Loucy (cell line): ENCODE measurements around the gene CPPED1.

Experiments
- H2AFZ ChIP-seq: fragments of 200-600 bp; sonication (generic); 2 replicates; pipeline ENCODE4 v1.6.0; 2016; ENCODE audit warnings: antibody characterized with exemption, mild to moderate bottlenecking, low read length, moderate library complexity
- H3F3A ChIP-seq: fragments of 200-600 bp; 2 replicates; pipeline ENCODE4 v1.6.0; 2016; ENCODE audit warnings: antibody characterized with exemption, low read depth, mild to moderate bottlenecking
- H3K27me3 ChIP-seq: fragments of 200-600 bp; sonication (generic); 2 replicates; pipeline ENCODE4 v1.6.1; 2014; ENCODE audit warnings: low read length, mild to moderate bottlenecking; ENCODE audit not compliant: insufficient read depth, poor library complexity, severe bottlenecking
- H3K36me3 ChIP-seq: fragments of 200-600 bp; sonication (generic); 2 replicates; pipeline ENCODE4 v1.6.1; 2016; ENCODE audit warnings: low read length; ENCODE audit not compliant: insufficient read depth
- H3K4me1 ChIP-seq: fragments of 200-600 bp; sonication (generic); 2 replicates; pipeline ENCODE4 v1.5.1; 2014; ENCODE audit warnings: low read length, mild to moderate bottlenecking; ENCODE audit not compliant: insufficient read depth, poor library complexity, severe bottlenecking
- H3K4me2 ChIP-seq: fragments of 200-600 bp; sonication (generic); 2 replicates; pipeline ENCODE4 v1.6.0; 2014; ENCODE audit warnings: antibody characterized with exemption, low read length, low read depth, mild to moderate bottlenecking; ENCODE audit not compliant: poor library complexity, severe bottlenecking
- H3K4me3 ChIP-seq: fragments of 200-600 bp; sonication (generic); 2 replicates; pipeline ENCODE4 v1.5.1; 2014; ENCODE audit warnings: low read length, mild to moderate bottlenecking, mixed read lengths; ENCODE audit not compliant: poor library complexity, severe bottlenecking
- H3K79me2 ChIP-seq: fragments of 200-600 bp; sonication (generic); 2 replicates; pipeline ENCODE4 v1.6.1; 2014; ENCODE audit warnings: low read length; ENCODE audit not compliant: insufficient read depth
- H3K9ac ChIP-seq: fragments of 200-600 bp; sonication (generic); 2 replicates; pipeline ENCODE4 v1.6.0; 2014; ENCODE audit warnings: mild to moderate bottlenecking, low read depth, low read length, moderate library complexity; ENCODE audit not compliant: poor library complexity, severe bottlenecking
- H3K9me2 ChIP-seq: fragments of 200-600 bp; sonication (generic); replicated peaks from 2 replicates; pipeline ENCODE4 v1.6.1; 2016; ENCODE audit warnings: low read depth, low read length, mixed read lengths
- H3K9me3 ChIP-seq: fragments of 200-600 bp; sonication (generic); 2 replicates; pipeline ENCODE4 v1.6.1; 2014; ENCODE audit warnings: mild to moderate bottlenecking, antibody characterized with exemption, low read length, low read depth; ENCODE audit not compliant: insufficient read depth
- H4K20me1 ChIP-seq: fragments of 200-600 bp; sonication (generic); 2 replicates; pipeline ENCODE4 v1.6.0; 2014; ENCODE audit warnings: antibody characterized with exemption, low read length, mild to moderate bottlenecking; ENCODE audit not compliant: insufficient read depth, poor library complexity, severe bottlenecking
- EZH2phosphoT487 ChIP-seq: fragments of 200-600 bp; IDR thresholded peaks from 2 replicates; pipeline ENCODE4 v1.6.1; 2018; ENCODE audit warnings: antibody characterized with exemption, mild to moderate bottlenecking, moderate library complexity, borderline replicate concordance
- TF ChIP-seq, protein P1 (sequence below): fragments of 200-600 bp; sonication (generic); conservative IDR thresholded peaks from 2 replicates; pipeline ENCODE4 v1.5.1; 2014; ENCODE audit warnings: mild to moderate bottlenecking, antibody characterized with exemption, low read length

Gene CPPED1

GRCh38 chr16:12625068-12625467 is 178.6 kb downstream of the CPPED1 start:
- Histone ChIP-seq H3K4me2 (no peak overlapping the region), H3K79me2 (no peaks in the 10 kb centered on the region), H4K20me1 (no peaks in the 10 kb centered on the region), H3K9me3 (no peaks in the 10 kb centered on the region), H3F3A (no peaks in the 10 kb centered on the region), H3K9me2 (no peaks in the 10 kb centered on the region), H3K9ac (no peak overlapping the region), H3K4me1 (no peaks in the 10 kb centered on the region), H3K4me3 (no peak overlapping the region), H3K36me3 (no peaks in the 10 kb centered on the region), H2AFZ (no peak overlapping the region), H3K27me3 (no peaks in the 10 kb centered on the region)
- TF ChIP-seq EZH2phosphoT487: no peak
- TF ChIP-seq, protein P1, sequence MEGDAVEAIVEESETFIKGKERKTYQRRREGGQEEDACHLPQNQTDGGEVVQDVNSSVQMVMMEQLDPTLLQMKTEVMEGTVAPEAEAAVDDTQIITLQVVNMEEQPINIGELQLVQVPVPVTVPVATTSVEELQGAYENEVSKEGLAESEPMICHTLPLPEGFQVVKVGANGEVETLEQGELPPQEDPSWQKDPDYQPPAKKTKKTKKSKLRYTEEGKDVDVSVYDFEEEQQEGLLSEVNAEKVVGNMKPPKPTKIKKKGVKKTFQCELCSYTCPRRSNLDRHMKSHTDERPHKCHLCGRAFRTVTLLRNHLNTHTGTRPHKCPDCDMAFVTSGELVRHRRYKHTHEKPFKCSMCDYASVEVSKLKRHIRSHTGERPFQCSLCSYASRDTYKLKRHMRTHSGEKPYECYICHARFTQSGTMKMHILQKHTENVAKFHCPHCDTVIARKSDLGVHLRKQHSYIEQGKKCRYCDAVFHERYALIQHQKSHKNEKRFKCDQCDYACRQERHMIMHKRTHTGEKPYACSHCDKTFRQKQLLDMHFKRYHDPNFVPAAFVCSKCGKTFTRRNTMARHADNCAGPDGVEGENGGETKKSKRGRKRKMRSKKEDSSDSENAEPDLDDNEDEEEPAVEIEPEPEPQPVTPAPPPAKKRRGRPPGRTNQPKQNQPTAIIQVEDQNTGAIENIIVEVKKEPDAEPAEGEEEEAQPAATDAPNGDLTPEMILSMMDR: no peak

DNA sequence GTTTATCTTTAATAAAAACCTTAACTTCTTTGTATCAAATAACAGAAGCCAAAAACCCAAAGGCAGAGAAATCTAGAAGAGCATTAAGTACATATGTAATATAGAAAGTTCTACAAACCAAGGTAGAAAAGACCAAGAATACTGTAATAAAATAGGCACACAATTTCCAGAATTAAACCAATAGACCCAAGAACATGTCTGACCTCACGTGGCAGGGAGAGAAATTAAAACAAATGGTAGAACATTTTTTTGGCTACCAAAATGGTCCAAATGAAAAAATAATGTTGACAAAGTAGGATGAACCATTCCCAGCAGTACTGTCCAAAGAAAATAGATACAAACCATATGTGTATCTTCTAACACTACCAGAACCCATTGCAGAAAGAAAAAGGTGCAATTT is 183.5 kb downstream of the CPPED1 start:
- H3F3A ChIP-seq: no peaks in the 10 kb centered on the region
- no peaks in the 10 kb centered on the region for H3K9me2 ChIP-seq
- no peaks in the 10 kb centered on the region for H3K4me1 ChIP-seq
- no peak overlapping the region for H3K9ac ChIP-seq
- H3K4me2 ChIP-seq: no peak overlapping the region
- no peaks in the 10 kb centered on the region for H3K79me2 ChIP-seq
- H3K27me3 ChIP-seq: no peaks in the 10 kb centered on the region
- H3K9me3 ChIP-seq: no peaks in the 10 kb centered on the region
- no peaks in the 10 kb centered on the region for H4K20me1 ChIP-seq
- no peak overlapping the region for H2AFZ ChIP-seq
- H3K4me3 ChIP-seq: no peak overlapping the region
- H3K36me3 ChIP-seq: no peaks in the 10 kb centered on the region
- TF ChIP-seq EZH2phosphoT487: no peak
- TF ChIP-seq, protein P1: no peak

DNA sequence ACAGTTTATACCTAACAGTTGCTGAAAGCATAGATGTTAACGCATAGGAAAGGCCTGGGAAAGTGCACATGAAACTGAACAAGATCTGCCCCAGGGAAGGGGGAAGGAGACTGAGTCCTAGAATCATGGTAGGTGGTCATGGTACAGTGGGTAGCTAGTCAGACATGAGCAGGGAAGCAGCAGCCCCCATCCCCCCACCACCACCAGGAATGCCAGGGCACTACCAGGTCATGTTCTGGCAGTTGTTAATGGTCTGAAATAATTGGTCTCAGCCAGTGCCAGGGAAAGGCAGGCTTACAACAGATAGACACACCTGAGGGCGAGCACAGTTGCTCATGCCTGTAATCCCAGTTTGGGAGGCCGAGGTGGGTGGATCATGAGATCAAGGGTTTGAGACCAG is 185.2 kb downstream of the CPPED1 start:
- Histone ChIP-seq H3K9me2 (no peaks in the 10 kb centered on the region), H4K20me1 (no peaks in the 10 kb centered on the region), H3K36me3 (no peaks in the 10 kb centered on the region), H2AFZ (no peak overlapping the region), H3K27me3 (no peaks in the 10 kb centered on the region), H3K79me2 (no peaks in the 10 kb centered on the region), H3K4me3 (no peak overlapping the region), H3K9me3 (no peaks in the 10 kb centered on the region), H3K9ac (no peak overlapping the region), H3K4me1 (peaks cover 3% of the 10 kb centered on the region), H3K4me2 (no peak overlapping the region), H3F3A (no peaks in the 10 kb centered on the region)
- TF ChIP-seq, protein P1: no peak
- TF ChIP-seq EZH2phosphoT487: no peak
